ENCODE data around the gene NT5DC1. TPM values are rescaled to one million over a fixed set of nuclear protein-coding genes. Genes with fewer than 3 reads are reported as not detected.

The NT5DC1 gene
- total RNA-seq, 1 donor from 2014 or later = 46.0 TPM

- DNase-seq = no peak
- ATAC-seq = peak; percentile 88 to 92
- peaks cover 9% of the 10 kb centered on the region for H3K4me1 ChIP-seq
- no peaks in the 10 kb centered on the region for H3K27me3 ChIP-seq (ENCODE audit: low read depth)
- H3K4me3 ChIP-seq = peak within 1 kb of the TSS; percentile 50
- H3K27ac ChIP-seq = peak within 1 kb of the TSS; percentile 82
- intact Hi-C loops (cut with DNase I) = no loop called here
- H3K9me3 ChIP-seq = no peaks in the 10 kb centered on the region
- no peaks in the 10 kb centered on the region for H3K36me3 ChIP-seq
- peak; percentile 18 for TF ChIP-seq CTCF (IDR thresholded peaks at IDR 0.05)
These were observed 39.9 kb upstream of the NT5DC1 start, which contains the start of gene FRK for GRCh38 chr6:116060572-116061283. Gene FRK, minus strand, starts transcription at chr6:116060891. Its CDS starts 580 bp downstream, at chr6:116060311.

GRCh38 chr6:116062496-116062895 lies 38.2 kb upstream of the NT5DC1 start:
- H3K4me1 ChIP-seq = peaks cover 1% of the 10 kb centered on the region
- no peaks in the 10 kb centered on the region for H3K27me3 ChIP-seq (ENCODE audit: low read depth)
- DNase-seq = no peak
- no peak for ATAC-seq
- no peak for TF ChIP-seq CTCF (IDR thresholded peaks at IDR 0.05)
- H3K27ac ChIP-seq = no peak overlapping the region
- intact Hi-C loops (cut with DNase I) = no loop called here
- no peaks in the 10 kb centered on the region for H3K9me3 ChIP-seq
- no peaks in the 10 kb centered on the region for H3K36me3 ChIP-seq
- no peak overlapping the region for H3K4me3 ChIP-seq

GRCh38 chr6:116064666-116065065 lies 36.0 kb upstream of the NT5DC1 start:
- no peaks in the 10 kb centered on the region for H3K9me3 ChIP-seq
- no peaks in the 10 kb centered on the region for H3K4me1 ChIP-seq
- TF ChIP-seq CTCF (IDR thresholded peaks at IDR 0.05) = no peak
- ATAC-seq (no peak), DNase-seq (no peak)
- H3K4me3 ChIP-seq = no peak overlapping the region
- intact Hi-C loops (cut with DNase I) = no loop called here
- no peaks in the 10 kb centered on the region for H3K27me3 ChIP-seq (ENCODE audit: low read depth)
- no peak overlapping the region for H3K27ac ChIP-seq
- H3K36me3 ChIP-seq = no peaks in the 10 kb centered on the region

- H3K4me1 ChIP-seq = no peaks in the 10 kb centered on the region
- intact Hi-C loops (cut with DNase I) = no loop called here
- DNase-seq (no peak), ATAC-seq (no peak)
- no peaks in the 10 kb centered on the region for H3K9me3 ChIP-seq
- no peak for TF ChIP-seq CTCF (IDR thresholded peaks at IDR 0.05)
- H3K36me3 ChIP-seq = no peaks in the 10 kb centered on the region
- no peak overlapping the region for H3K27ac ChIP-seq
- no peaks in the 10 kb centered on the region for H3K27me3 ChIP-seq (ENCODE audit: low read depth)
- no peak overlapping the region for H3K4me3 ChIP-seq
These were observed 33.9 kb upstream of the NT5DC1 start for GRCh38 chr6:116066789-116067188.

- H3K9me3 ChIP-seq = no peaks in the 10 kb centered on the region
- H3K27me3 ChIP-seq (ENCODE audit: low read depth) = no peaks in the 10 kb centered on the region
- H3K4me1 ChIP-seq = no peaks in the 10 kb centered on the region
- intact Hi-C loops (cut with DNase I) = no loop called here
- H3K27ac ChIP-seq = no peak overlapping the region
- no peak overlapping the region for H3K4me3 ChIP-seq
- no peak for ATAC-seq
- no peaks in the 10 kb centered on the region for H3K36me3 ChIP-seq
- no peak for TF ChIP-seq CTCF (IDR thresholded peaks at IDR 0.05)
- no peak for DNase-seq
These were observed 30.6 kb upstream of the NT5DC1 start for GRCh38 chr6:116070101-116070500.

All from lower lobe of right lung (tissue), 2 donors.